Lung microvascular endothelial cell (primary cell): Measurements from ENCODE around the gene ZG16. TPM values are rescaled to one million over a fixed set of nuclear protein-coding genes. Genes with fewer than 3 reads are reported as not detected.
A peak's percentile ranks its signal among the peaks of the same experiment; 100 is the strongest.

Experiments
- DNase-seq, 2 donors: peaks; one replicate each; pipeline versions ENCODE4 v3.0.0 to v3.0.0-alpha.2; 2010; ENCODE audit warnings: low read depth in 2 of 2
- total RNA-seq: library from RNA; depleted of rRNA; stranded (reverse); fragments of >200 nt; gene quantifications from 2 replicates; pipeline ENCODE4 v1.2.1, GENCODE V29; 2014

ZG16 gene
- total RNA-seq, 1 donor from 2014 or later: not detected

- DNase-seq: peak; percentile 52 to 82
Measured at GRCh38 chr16:29821643-29822115, 43.6 kb downstream of the ZG16 start.

GRCh38 chr16:29824589-29825144, 46.6 kb downstream of the ZG16 start:
- DNase-seq: peak; percentile 35 to 85

- peak; percentile 48 to 75 for DNase-seq
Measured at GRCh38 chr16:29825145-29826044, 47.3 kb downstream of the ZG16 start.

GRCh38 chr16:29826342-29826695, 48.3 kb downstream of the ZG16 start:
- DNase-seq: no peak

- no peak for DNase-seq
Measured at GRCh38 chr16:29830774-29831173, 52.7 kb downstream of the ZG16 start.

GRCh38 chr16:29831490-29831889, 53.4 kb downstream of the ZG16 start:
- no peak for DNase-seq

Other genes starting within 250 kb of the ZG16 start
- gene SPN, start 115.0 kb upstream of the ZG16 start, total RNA-seq: not detected in 2 replicates
- under 0.01 and 0.20 TPM in 2 replicates for gene QPRT, start 99.1 kb upstream of the ZG16 start, total RNA-seq
- not detected in 2 replicates for gene C16orf54, start 32.3 kb upstream of the ZG16 start, total RNA-seq
- 13.5 and 30.5 TPM in 2 replicates for gene KIF22, start 12.5 kb downstream of the ZG16 start, total RNA-seq
- gene MAZ, start 28.3 kb downstream of the ZG16 start, total RNA-seq: 109 and 125 TPM in 2 replicates
- gene PRRT2, start 33.9 kb downstream of the ZG16 start, total RNA-seq: under 0.01 and 0.22 TPM in 2 replicates
- 11.1 and 16.3 TPM in 2 replicates for gene PAGR1, start 37.9 kb downstream of the ZG16 start, total RNA-seq
- gene MVP, start 42.2 kb downstream of the ZG16 start, total RNA-seq: 122 and 182 TPM in 2 replicates
- 50.1 and 86.3 TPM in 2 replicates for gene CDIPT, start 85.0 kb downstream of the ZG16 start, total RNA-seq
- 0.44 and 0.99 TPM in 2 replicates for gene SEZ6L2, start 121.3 kb downstream of the ZG16 start, total RNA-seq
- 0.20 and 0.22 TPM in 2 replicates for gene ASPHD1, start 122.2 kb downstream of the ZG16 start, total RNA-seq
- 1.7 and 3.6 TPM in 2 replicates for gene KCTD13, start 148.0 kb downstream of the ZG16 start, total RNA-seq
- 61.2 and 72.2 TPM in 2 replicates for gene TMEM219, start 183.8 kb downstream of the ZG16 start, total RNA-seq
- 61.2 and 86.1 TPM in 2 replicates for gene TAOK2, start 195.6 kb downstream of the ZG16 start, total RNA-seq
- 3.6 and 4.1 TPM in 2 replicates for gene HIRIP3, start 217.4 kb downstream of the ZG16 start, total RNA-seq
- gene INO80E, start 218.0 kb downstream of the ZG16 start, total RNA-seq: 14.4 and 15.7 TPM in 2 replicates
- gene DOC2A, start 232.8 kb downstream of the ZG16 start, total RNA-seq: under 0.01 and 0.20 TPM in 2 replicates
- gene C16orf92, start 244.9 kb downstream of the ZG16 start, total RNA-seq: not detected in 2 replicates